ENCODE data around the gene GTF2B. TPM values are rescaled to one million over a fixed set of nuclear protein-coding genes. Genes with fewer than 3 reads are reported as not detected.

Gene GTF2B
- total and polyA plus RNA-seq, 9 of the 15 experiments (the other 6 are each of a cell fraction or from before 2014, with no cell fraction given): 34.5 to 113 (median 66.0) TPM

GRCh38 chr1:88923224-88923623 is 31.9 kb upstream of the GTF2B start:
- no TSS peak for BruUV-seq (replicated peaks)
- no peaks in the 10 kb centered on the region for H3K27me3 ChIP-seq (ENCODE audit: control insufficient read depth in 2 of 2, insufficient read depth in 2 of 2, low read length in 2 of 2)
- H4K20me1 ChIP-seq (replicated peaks; ENCODE audit: control insufficient read depth, insufficient read depth, low read length): no peaks in the 10 kb centered on the region
- no peaks in the 10 kb centered on the region; the same call in 1 of the 2 replicates for H3K9me3 ChIP-seq (replicated peaks; ENCODE audit: control insufficient read depth, insufficient read depth, low read depth, low read length)
- TF ChIP-seq ZNF347 (CRISPR knock-in tag; IDR thresholded peaks at IDR 0.05; ENCODE audit: low read depth) (no peak), LEF1 (IDR thresholded peaks at IDR 0.05) (no peak), PKNOX1 (IDR thresholded peaks at IDR 0.05) (no peak), ARID1B (IDR thresholded peaks at IDR 0.05) (no peak), CTCFL (IDR thresholded peaks at IDR 0.05; ENCODE audit: borderline replicate concordance, insufficient read depth, low read depth, low read length, poor library complexity, severe bottlenecking) (no peak), VEZF1 (CRISPR knock-in tag; IDR thresholded peaks at IDR 0.05) (no peak), U2AF2 (optimal IDR thresholded peaks at IDR 0.05; ENCODE audit: low read depth, low read length) (no peak), ARHGAP35 (IDR thresholded peaks at IDR 0.05; ENCODE audit: partially characterized antibody) (no peak), GTF2F1 (IDR thresholded peaks at IDR 0.05; ENCODE audit: low read depth, low read length) (no peak), NR2F6 (CRISPR knock-in tag; IDR thresholded peaks at IDR 0.05) (no peak), IRF2 (CRISPR knock-in tag; IDR thresholded peaks at IDR 0.05) (no peak), GATAD2B (IDR thresholded peaks at IDR 0.05; ENCODE audit: borderline replicate concordance) (no peak), TEAD2 (tag; IDR thresholded peaks at IDR 0.05) (no peak), PPARD (CRISPR knock-in tag; IDR thresholded peaks at IDR 0.05) (no peak), ZNF785 (CRISPR knock-in tag; IDR thresholded peaks at IDR 0.05) (no peak)
- H3K36me3 ChIP-seq (ENCODE audit: control insufficient read depth, insufficient read depth, low read length): peaks cover 4% of the 10 kb centered on the region; the same call in 2 of the 3 replicates
- H2AFZ ChIP-seq (ENCODE audit: low read depth, low read length): no peak overlapping the region
- intact Hi-C loops (cut with micrococcal nuclease) (no loop called here), in situ Hi-C loops (cut with MboI) (no loop called here)
- no peak for ATAC-seq
- H3K4me1 ChIP-seq (replicated peaks in 1 of 2; ENCODE audit: control insufficient read depth in 2 of 2, insufficient read depth in 2 of 2, low read length in 2 of 2): no peaks in the 10 kb centered on the region
- H3K4me2 ChIP-seq (ENCODE audit: insufficient read depth, low read length): no peak overlapping the region
- no peak overlapping the region for H3K9ac ChIP-seq (ENCODE audit: insufficient read depth in 1 of 2, low read depth in 2 of 2, low read length in 2 of 2)
- no peaks in the 10 kb centered on the region for H3K79me2 ChIP-seq (ENCODE audit: control insufficient read depth, insufficient read depth, low read length)
- no peak for FAIRE-seq
- ChIA-PET POLR2A (no interaction called here), CTCF (ENCODE audit: low intra/inter-chr PET ratio) (no interaction called here)
- H3K9me1 ChIP-seq (ENCODE audit: control insufficient read depth, insufficient read depth, low read length): no peaks in the 10 kb centered on the region
- 94% methylated on average over 2 of the region's 2 CpGs for WGBS (ENCODE audit: insufficient coverage, low coverage, missing lambda C conversion rate)
- no peak overlapping the region for H3K27ac ChIP-seq (ENCODE audit: extremely low read depth, low read depth, low read length)
- no peak for DNase-seq (ENCODE audit: extremely low read depth in 1 of 4, low spot score in 3 of 4)
- no peak overlapping the region for H3K4me3 ChIP-seq

Data from K562 (cell line).